Neural cell (in vitro differentiated cells): ENCODE measurements around the gene ACOT8. TPM values are rescaled to one million over a fixed set of nuclear protein-coding genes. Genes with fewer than 3 reads are reported as not detected.

Source experiments
- H2AFZ ChIP-seq: fragments of 200-600, 300-800 bp; sonication (generic), shearing (Covaris generic); 2 replicates; pipeline ENCODE4 v1.6.0; 2014; ENCODE audit warnings: low read depth, mild to moderate bottlenecking, antibody characterized with exemption, low read length, moderate library complexity
- H3F3A ChIP-seq: fragments of 200-600 bp; shearing (Covaris generic); 2 replicates; pipeline ENCODE4 v1.6.1; 2016; ENCODE audit warnings: mild to moderate bottlenecking, moderate library complexity, mixed read lengths, antibody characterized with exemption, low read length; ENCODE audit not compliant: insufficient read depth, poor library complexity, severe bottlenecking
- H3K27ac ChIP-seq: fragments of 200-600, 300-800 bp; sonication (generic), shearing (Covaris generic); 2 replicates; pipeline ENCODE4 v1.5.1; 2014; ENCODE audit warnings: mild to moderate bottlenecking, low read length, moderate library complexity
- H3K27me3 ChIP-seq: fragments of 300-800, 200-600 bp; sonication (generic), shearing (Covaris generic); 2 replicates; pipeline ENCODE4 v1.6.0; 2014; ENCODE audit warnings: mild to moderate bottlenecking, low read depth, low read length, moderate library complexity; ENCODE audit not compliant: insufficient read depth
- H3K36me3 ChIP-seq: fragments of 300-800, 200-600 bp; sonication (generic), shearing (Covaris generic); 2 replicates; pipeline ENCODE4 v1.5.1; 2014; ENCODE audit warnings: mild to moderate bottlenecking, antibody characterized with exemption, low read length, moderate library complexity; ENCODE audit not compliant: insufficient read depth
- H3K4me2 ChIP-seq: fragments of 300-800, 200-600 bp; sonication (generic), shearing (Covaris generic); 2 replicates; pipeline ENCODE4 v1.6.0; 2014; ENCODE audit warnings: mild to moderate bottlenecking, low read length
- H3K4me3 ChIP-seq: fragments of 300-800, 200-600 bp; sonication (generic), shearing (Covaris generic); 2 replicates; pipeline ENCODE4 v1.5.1; 2014; ENCODE audit warnings: mild to moderate bottlenecking, low read length, moderate library complexity
- H3K79me2 ChIP-seq: fragments of 200-600 bp; shearing (Covaris generic); replicated peaks from 2 replicates; pipeline ENCODE4 v1.6.0; 2014; ENCODE audit warnings: mild to moderate bottlenecking, low read length, moderate library complexity; ENCODE audit not compliant: insufficient read depth
- H3K9ac ChIP-seq: fragments of 300-800, 200-600 bp; sonication (generic), shearing (Covaris generic); 2 replicates; pipeline ENCODE4 v1.6.1; 2016; ENCODE audit warnings: mild to moderate bottlenecking, low read length, mixed read lengths
- H3K9me2 ChIP-seq: fragments of 200-600 bp; shearing (Covaris generic); 2 replicates; pipeline ENCODE4 v1.6.1; 2016; ENCODE audit warnings: mild to moderate bottlenecking, low read length, mixed read lengths; ENCODE audit not compliant: insufficient read depth
- H3K9me3 ChIP-seq: fragments of 200-600, 300-800 bp; sonication (generic), shearing (Covaris generic); 2 replicates; pipeline ENCODE4 v1.6.1; 2016; ENCODE audit warnings: mild to moderate bottlenecking, mixed run types, low read length, moderate library complexity, mixed read lengths
- H4K20me1 ChIP-seq: fragments of 200-600 bp; shearing (Covaris generic); 2 replicates; pipeline ENCODE4 v1.6.1; 2016; ENCODE audit warnings: mild to moderate bottlenecking, mixed run types; ENCODE audit not compliant: insufficient read depth
- CTCF ChIP-seq: fragments of 450-650 bp; IDR thresholded peaks from 2 replicates; pipeline ENCODE4 v1.5.1; 2014; ENCODE audit warnings: antibody characterized with exemption, mild to moderate bottlenecking, moderate library complexity; ENCODE audit not compliant: poor library complexity, severe bottlenecking
- EP300 ChIP-seq: fragments of 450-650 bp; conservative IDR thresholded peaks from 2 replicates; pipeline ENCODE4 v1.6.1; 2014; ENCODE audit warnings: antibody characterized with exemption, mild to moderate bottlenecking, moderate library complexity; ENCODE audit not compliant: poor library complexity, severe bottlenecking
- EZH2 ChIP-seq: fragments of 200-600, 300-800 bp; shearing (Covaris generic), sonication (generic); IDR thresholded peaks from 2 replicates; pipeline ENCODE4 v1.6.1; 2014; ENCODE audit warnings: antibody characterized with exemption, low read length, borderline replicate concordance, mild to moderate bottlenecking; ENCODE audit not compliant: insufficient read depth, poor library complexity, severe bottlenecking
- MXI1 ChIP-seq: fragments of 450-650 bp; conservative IDR thresholded peaks from 2 replicates; pipeline ENCODE4 v1.6.1; 2014; ENCODE audit warnings: antibody characterized with exemption, mild to moderate bottlenecking; ENCODE audit not compliant: poor library complexity, severe bottlenecking
- POLR2AphosphoS5 ChIP-seq: IDR thresholded peaks from 2 replicates; pipeline ENCODE4 v1.6.1; 2012
- RAD21 ChIP-seq: fragments of 450-650 bp; conservative IDR thresholded peaks from 2 replicates; pipeline ENCODE4 v1.6.1; 2014; ENCODE audit warnings: antibody characterized with exemption, mild to moderate bottlenecking, moderate library complexity
- REST ChIP-seq: IDR thresholded peaks from 2 replicates; pipeline ENCODE4 v1.6.1; 2012; ENCODE audit warnings: borderline replicate concordance
- SMC3 ChIP-seq: fragments of 450-650 bp; conservative IDR thresholded peaks from 2 replicates; pipeline ENCODE4 v1.6.1; 2014; ENCODE audit warnings: antibody characterized with exemption, mild to moderate bottlenecking, moderate library complexity; ENCODE audit not compliant: poor library complexity
- TAF1 ChIP-seq: IDR thresholded peaks from 2 replicates; pipeline ENCODE4 v1.6.1; 2012; ENCODE audit warnings: low read depth
- polyA plus RNA-seq: library from polyadenylated mRNA; depleted of rRNA; stranded (reverse); fragments of >200 nt; gene quantifications from 2 replicates; pipeline ENCODE4 v1.2.3, GENCODE V29; 2014

The ACOT8 gene
- polyA plus RNA-seq, 1 donor from 2014 or later = 68.7 TPM

- Histone ChIP-seq H3K79me2 (no peaks in the 10 kb centered on the region), H3K4me3 (no peak overlapping the region), H4K20me1 (no peaks in the 10 kb centered on the region), H2AFZ (no peak overlapping the region), H3K9me3 (no peaks in the 10 kb centered on the region), H3K36me3 (no peaks in the 10 kb centered on the region), H3K4me2 (no peak overlapping the region), H3K27ac (no peak overlapping the region), H3K27me3 (no peaks in the 10 kb centered on the region), H3F3A (no peaks in the 10 kb centered on the region), H3K9me2 (no peaks in the 10 kb centered on the region), H3K9ac (no peak overlapping the region)
- TF ChIP-seq REST = no peak
- TF ChIP-seq MXI1 = no peak
- TF ChIP-seq EZH2 = no peak
- TF ChIP-seq RAD21 = no peak
- no peak for TF ChIP-seq POLR2AphosphoS5
- TF ChIP-seq TAF1 = no peak
- no peak for TF ChIP-seq SMC3
- TF ChIP-seq EP300 = no peak
- TF ChIP-seq CTCF = no peak
Measured at GRCh38 chr20:45822857-45823256, 34.3 kb downstream of the ACOT8 start.

- no peaks in the 10 kb centered on the region for H3F3A ChIP-seq
- no peak overlapping the region for H3K4me3 ChIP-seq
- H3K4me2 ChIP-seq = no peak overlapping the region
- H2AFZ ChIP-seq = no peak overlapping the region
- H3K79me2 ChIP-seq = no peaks in the 10 kb centered on the region
- H3K27me3 ChIP-seq = no peaks in the 10 kb centered on the region
- no peaks in the 10 kb centered on the region for H4K20me1 ChIP-seq
- H3K36me3 ChIP-seq = no peaks in the 10 kb centered on the region
- H3K9me3 ChIP-seq = no peaks in the 10 kb centered on the region
- H3K9ac ChIP-seq = no peak overlapping the region
- H3K27ac ChIP-seq = no peak overlapping the region
- no peak for TF ChIP-seq SMC3
- no peak for TF ChIP-seq EP300
- H3K9me2 ChIP-seq = no peaks in the 10 kb centered on the region
Measured at GRCh38 chr20:45821947-45822346, 35.2 kb downstream of the ACOT8 start.

GRCh38 chr20:45819466-45819865, 37.7 kb downstream of the ACOT8 start:
- Histone ChIP-seq H3K27ac (no peak overlapping the region), H3K9ac (no peak overlapping the region), H2AFZ (no peak overlapping the region), H4K20me1 (no peaks in the 10 kb centered on the region), H3K4me3 (no peak overlapping the region), H3K9me3 (no peaks in the 10 kb centered on the region), H3K9me2 (no peaks in the 10 kb centered on the region), H3K4me2 (no peak overlapping the region), H3K79me2 (no peaks in the 10 kb centered on the region), H3K27me3 (no peaks in the 10 kb centered on the region), H3K36me3 (no peaks in the 10 kb centered on the region), H3F3A (no peaks in the 10 kb centered on the region)
- TF ChIP-seq EZH2 = no peak
